GM21619 (cell line): ENCODE measurements around the gene MVD.

ENCODE experiments used
- ATAC-seq: cut with Tn5 transposase; IDR thresholded peaks from one replicate; pipeline ENCODE4 v1.9.1; 2021; ENCODE audit not compliant: unreplicated experiment

MVD gene

GRCh38 chr16:88697831-88698615, 35.1 kb upstream of the MVD start:
- ATAC-seq: no peak

GRCh38 chr16:88697116-88697830, 34.4 kb upstream of the MVD start:
- ATAC-seq: no peak

DNA sequence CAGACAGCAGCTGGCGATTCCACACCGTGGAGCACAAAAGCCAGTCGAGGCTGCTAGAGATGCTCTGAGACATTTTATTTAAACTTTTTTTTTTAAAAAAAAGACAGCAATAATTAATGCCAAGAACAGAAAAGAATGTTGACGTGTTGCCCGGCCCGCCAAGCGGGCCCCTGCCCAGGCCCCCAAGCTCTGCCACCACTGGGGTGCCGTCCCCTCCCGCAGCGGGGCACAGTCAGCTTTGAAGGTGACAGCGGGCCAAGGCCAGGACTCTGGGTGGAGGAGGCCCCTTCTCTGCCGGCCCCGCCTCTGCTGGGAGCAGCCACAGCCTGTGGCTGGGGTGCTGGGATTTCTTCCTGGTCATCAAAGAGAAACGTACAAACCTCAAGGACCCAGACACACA, 33.5 kb upstream of the MVD start:
- no peak for ATAC-seq

DNA sequence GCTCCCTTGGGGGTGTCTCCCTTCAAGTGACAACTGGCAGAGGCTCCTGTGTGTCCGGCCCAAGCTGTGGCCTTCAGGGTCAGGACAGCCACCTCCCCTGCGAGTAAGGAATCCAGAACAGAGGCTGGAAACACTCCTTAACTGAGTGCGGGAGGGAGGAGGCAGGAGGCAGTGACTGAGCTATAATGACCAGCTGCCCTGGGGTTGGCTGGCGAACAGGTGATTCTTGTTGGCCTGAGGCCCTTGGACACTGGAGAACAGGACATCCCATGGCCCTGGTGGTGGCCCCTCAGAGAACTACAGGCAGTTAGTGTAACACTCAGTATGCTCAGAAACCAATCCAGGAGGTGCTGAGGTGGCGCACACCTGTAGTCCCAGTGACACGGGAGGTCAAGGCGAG, 32.9 kb upstream of the MVD start:
- no peak for ATAC-seq

- no peak for ATAC-seq
These were observed 32.3 kb upstream of the MVD start for GRCh38 chr16:88695218-88695617.

DNA sequence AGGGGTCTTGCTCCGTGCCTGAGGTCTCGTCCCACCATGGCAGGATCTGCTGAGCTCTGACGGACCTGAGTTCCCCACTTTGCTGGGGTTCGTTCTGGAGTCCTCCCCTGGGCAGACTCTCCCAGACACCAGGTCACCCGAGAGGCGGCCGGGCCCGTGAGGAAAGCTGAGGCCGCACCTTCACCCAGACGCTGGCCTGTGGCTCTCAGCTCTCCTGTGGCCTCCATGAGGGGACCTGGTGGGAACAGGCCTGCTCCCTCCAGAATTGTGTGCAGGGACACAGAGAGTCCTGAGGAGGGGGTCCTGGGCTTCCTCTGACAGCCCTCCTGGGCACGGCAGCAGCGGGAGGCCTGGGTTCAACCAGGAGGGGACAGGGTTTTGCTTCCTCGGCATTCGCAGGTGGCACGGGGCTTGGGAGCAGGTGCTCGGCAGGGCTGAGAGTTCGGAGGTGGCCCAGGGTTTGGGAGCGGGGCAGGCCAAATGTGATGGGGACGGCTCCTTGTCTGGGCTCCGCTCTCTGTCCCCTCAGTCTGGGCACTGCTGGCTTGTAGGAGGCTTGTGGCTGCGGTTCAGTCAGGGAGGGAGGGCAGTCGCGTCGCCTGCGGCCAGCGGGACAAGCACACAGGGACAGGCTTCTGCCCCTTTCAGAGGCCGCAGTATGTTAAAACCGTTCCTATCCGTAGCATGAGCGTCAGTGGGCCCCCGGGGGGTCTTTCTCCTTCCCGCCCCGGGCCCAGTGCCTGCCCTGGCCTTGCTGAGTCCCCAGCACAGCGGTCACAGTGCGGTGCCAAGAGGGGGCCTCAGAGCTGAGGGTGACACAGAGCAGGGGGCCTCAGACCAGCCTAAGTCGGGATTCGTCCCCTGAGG, 31.6 kb upstream of the MVD start:
- no peak for ATAC-seq

DNA sequence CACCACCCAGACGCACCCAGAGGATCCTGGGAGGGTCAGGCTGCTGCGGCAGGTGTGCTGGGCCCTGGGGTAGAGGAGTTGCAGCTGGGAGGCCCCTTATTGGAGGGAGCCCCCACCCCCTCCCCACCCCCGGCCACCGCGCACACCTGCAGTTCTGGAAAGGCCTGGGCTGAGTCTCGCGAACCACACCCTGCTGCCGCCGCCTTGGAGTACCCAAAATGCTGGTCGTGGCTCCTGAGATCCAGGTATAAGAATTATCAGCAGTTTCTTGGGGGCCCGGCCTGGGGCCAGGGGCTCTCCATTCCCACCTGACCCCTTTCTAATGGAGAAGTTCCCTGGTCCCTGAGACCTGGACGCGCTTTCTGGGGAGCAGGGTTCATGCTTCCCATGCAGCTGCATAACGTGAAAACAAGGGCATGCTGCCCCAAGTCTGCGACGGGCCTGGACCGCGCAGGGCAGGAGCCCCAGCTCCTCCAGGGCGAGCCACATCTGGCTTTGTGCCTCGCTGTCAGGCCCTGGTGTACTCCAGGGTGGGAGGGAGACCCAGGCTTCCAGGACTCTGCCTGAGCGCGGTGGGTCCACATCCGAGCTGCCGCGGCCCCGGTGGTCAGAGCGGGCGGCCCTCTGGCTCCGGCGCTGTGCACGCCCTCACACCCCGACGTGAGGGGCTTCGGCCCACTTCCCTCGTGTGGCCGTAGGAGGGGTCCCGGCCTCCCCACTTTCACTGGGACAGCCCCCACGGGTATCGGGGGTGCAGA, 30.7 kb upstream of the MVD start:
- no peak for ATAC-seq

GRCh38 chr16:88692861-88693260, 30.0 kb upstream of the MVD start:
- ATAC-seq: no peak

GRCh38 chr16:88691924-88692560, 29.2 kb upstream of the MVD start:
- no peak for ATAC-seq

DNA sequence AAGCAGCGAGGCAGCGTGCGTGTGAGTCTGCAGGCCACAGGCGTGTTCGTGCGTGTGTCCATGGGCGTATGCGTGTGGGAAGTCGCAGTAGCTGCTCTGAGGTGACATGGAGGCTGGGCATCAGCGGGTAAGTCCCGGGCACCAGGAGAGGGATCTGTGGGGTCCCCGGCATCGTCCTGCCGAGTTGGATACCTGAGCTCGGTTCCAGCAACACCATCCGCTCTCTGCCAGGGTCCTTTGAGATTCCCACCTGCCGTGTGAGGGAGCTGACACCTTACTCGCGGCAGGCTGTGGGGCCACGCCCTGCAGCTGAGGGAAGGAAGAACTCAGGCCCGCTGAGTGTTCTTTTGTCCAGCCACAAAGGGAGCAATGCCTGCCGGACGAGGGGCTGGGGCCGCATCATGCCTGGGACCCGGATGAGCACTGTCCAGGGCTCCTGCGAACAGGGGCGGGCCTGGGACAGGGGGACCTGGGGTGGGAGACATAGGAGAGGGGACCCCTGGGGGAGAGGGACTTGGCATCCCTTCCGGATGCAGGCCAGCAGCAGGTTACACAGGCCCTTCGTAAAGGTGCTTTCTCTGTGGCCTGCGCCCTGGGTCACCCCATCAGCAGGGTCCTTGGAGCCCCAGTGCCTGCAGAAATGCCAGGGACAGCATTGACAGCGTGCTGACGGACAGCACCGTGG, 28.4 kb upstream of the MVD start:
- ATAC-seq: no peak

DNA sequence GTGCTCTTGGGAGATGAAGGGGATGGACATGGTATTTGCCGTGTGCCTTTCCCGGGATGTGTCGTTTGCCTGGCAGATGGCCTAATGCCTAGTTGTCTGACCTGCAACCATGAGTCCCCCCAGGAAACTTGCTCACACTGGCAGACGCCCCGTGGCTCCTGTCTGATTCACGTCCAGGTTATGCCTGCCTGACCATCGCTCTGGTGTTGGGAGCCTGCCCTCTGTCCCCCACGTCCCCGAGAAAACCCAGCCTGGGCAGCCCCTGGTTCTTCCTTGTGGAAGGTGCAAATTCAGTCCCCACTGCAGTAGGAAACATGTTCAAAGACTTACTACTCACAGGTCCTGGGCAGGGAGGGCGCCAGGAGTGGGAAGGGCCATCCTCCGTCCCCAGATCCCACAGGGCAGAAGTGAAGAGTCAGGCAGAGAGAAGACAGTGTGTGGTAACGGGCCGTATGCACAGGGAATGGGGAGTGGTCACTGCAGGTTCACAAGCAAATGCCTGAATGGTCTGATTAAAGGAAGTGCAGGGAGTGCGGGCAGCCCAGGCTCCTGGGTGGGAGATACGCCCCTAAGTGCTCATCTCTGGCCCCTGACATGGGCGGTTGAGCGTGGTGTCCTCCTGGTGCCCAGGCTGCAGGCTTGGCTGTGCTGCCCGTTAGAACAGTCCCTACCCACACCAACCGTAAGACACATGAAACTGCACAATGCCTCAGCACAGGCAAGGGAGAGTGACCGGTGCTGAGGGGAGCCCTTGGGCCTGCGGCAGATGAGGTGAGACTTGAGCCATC, 27.6 kb upstream of the MVD start:
- ATAC-seq: no peak

DNA sequence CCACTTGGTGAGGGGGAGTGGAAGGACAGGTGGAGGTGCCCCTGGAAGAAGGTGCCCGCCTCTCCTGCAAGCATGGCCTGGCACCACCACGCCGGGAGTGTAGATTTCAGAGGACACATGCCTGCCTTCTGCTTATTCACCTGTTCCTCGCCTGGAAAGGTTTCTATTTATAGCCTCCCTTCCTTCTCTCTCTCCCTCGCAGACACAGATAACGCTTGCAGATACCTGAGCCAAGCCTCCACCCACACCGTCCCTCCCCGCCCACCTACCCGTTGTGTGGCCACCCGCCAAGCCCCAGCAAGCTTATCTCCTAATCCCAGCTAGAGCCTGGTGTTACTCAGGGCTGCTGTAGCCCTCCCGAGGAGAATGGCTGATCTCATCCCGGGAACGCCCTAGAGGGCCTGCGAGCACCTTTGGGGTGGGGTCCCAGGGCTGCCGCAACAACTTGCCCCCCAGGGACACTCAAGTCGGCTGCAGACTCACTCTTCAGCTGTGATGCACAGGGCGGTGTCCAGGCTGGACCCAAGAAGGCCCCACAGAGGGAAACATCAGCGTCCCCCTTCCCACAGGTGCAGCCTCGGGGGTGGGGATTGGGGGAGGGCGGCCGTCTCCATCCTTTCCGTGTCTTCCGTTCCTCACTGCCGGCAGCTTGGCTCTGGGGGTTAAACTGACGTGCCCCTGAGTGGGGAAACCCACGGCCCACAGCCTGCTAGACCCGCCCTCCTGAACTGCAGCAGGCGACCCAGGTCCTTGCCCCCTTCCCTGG, 25.3 kb upstream of the MVD start:
- no peak for ATAC-seq

GRCh38 chr16:88687676-88688012, 24.8 kb upstream of the MVD start:
- no peak for ATAC-seq

- no peak for ATAC-seq
These were observed 24.3 kb upstream of the MVD start for GRCh38 chr16:88687254-88687576.

GRCh38 chr16:88686439-88687253, 23.8 kb upstream of the MVD start, which contains the start of gene SNAI3:
Gene SNAI3 (minus strand): TSS chr16:88686507. CDS start chr16:88686406, 101 bp downstream.
- peak; percentile 63 for ATAC-seq

GRCh38 chr16:88686062-88686438, 23.2 kb upstream of the MVD start:
- peak; percentile 8 for ATAC-seq

DNA sequence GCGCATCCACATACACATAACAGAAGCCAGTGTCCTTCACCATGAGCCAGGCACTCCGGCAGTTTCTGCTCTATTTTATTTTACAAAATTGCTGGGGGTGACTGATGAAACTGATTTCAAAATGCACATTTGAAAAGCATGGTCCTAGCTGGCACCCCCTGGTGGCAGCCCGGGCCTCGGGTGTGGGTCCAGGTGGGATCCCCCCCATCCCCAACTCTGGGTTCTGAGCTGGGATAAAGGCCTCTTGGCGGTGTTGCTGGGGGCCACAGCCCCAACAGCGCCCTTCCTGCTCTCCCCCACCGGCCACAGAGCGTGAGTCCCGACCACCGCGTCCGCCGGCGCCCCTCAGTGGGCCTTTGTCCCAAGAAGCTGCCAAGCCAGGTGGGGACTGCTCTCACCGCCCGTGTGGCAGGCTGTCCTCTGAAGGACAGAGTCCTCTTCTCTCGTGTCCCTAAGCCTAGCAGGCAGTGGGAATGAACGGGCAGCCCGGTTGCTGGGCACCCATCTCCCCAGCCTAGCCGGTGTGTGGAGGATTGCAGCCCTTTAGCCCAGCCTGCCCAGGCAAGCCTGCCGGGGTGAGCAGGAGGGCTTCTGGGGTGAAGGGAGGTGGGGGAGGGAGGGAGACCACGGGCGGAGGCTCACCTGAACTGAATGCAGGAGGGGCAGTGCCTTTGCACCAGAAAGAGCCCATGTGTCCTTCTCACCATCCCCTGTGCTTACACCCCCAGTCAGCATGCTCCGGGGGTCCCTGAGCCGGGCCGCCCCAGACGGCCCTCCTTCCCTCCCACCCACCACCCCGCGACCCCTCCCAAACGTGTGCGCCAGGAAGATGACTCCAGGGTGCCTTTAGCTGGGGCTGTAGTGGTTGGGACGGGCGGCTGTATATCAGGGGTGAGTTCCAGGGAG, 22.5 kb upstream of the MVD start:
- ATAC-seq: no peak
